ENCODE results near the gene KDSR.

KDSR gene, protein sequence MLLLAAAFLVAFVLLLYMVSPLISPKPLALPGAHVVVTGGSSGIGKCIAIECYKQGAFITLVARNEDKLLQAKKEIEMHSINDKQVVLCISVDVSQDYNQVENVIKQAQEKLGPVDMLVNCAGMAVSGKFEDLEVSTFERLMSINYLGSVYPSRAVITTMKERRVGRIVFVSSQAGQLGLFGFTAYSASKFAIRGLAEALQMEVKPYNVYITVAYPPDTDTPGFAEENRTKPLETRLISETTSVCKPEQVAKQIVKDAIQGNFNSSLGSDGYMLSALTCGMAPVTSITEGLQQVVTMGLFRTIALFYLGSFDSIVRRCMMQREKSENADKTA

DNA sequence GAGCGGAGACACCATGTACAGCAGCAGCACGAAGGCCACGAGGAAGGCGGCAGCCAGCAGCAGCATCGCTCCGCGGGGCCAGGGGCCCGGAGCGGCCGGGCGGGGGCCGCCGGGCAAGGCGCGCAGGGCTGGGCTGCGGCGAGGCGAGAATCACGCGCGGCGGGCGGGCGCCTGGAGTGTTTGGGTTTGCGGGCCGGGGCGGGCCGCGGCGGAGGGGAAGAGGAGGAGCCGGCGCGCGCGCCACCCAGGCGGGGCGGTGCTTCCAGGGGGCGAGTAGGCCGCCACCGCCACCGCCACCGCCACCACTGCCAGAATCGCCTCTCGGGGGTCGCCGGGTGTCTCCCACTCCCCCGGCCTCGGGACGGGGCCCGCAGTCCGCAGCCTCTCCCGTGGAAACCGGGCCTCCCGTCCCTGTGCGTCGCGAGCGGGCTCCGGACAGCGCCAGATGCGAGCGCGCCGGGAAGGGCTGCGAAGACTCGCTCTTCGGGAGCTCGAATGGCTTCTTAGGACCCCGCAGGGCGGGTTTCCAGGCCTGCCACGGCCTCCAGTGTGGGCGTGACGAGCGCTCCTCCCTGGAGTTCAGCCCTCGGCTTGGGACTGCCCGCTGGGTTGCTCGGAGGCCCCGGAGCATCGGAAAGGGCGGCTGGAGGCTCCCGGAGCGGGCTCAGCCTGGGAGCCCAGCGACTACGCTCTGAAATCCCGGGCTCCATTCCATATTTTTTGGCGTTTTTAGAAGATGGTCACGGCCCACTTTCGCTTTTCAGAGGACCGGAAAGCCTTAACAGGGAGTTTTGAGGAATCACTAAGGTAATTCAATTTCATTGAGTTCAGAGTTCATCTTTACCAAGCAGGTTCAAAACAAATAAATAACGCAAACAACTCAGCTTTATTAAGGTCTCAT is at the start of gene KDSR:
Gene KDSR, minus strand, starts transcription at position 154 of the 901 bp plus-strand sequence. Its CDS starts 88 bp downstream, at position 66.
- FAIRE-seq = peak; percentile 94

DNA sequence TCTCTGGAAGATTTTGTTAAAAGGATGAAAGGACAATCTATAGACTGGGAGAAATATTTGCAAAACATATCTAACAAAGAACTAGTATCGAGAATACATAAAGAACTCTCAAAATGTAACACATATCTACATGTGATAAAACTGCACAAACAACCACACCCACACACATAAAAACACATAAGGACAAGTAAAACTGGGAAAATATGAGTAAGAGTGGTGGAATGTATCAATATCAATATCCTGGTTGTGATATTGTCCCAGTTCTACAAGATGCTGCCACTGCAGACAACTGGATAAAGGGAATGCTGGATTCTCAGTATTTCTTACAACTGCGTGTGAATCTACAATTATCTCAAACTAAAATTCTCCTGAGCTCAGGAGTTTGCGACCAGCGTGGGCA is 45.9 kb upstream of the KDSR start:
- no peak for FAIRE-seq

DNA sequence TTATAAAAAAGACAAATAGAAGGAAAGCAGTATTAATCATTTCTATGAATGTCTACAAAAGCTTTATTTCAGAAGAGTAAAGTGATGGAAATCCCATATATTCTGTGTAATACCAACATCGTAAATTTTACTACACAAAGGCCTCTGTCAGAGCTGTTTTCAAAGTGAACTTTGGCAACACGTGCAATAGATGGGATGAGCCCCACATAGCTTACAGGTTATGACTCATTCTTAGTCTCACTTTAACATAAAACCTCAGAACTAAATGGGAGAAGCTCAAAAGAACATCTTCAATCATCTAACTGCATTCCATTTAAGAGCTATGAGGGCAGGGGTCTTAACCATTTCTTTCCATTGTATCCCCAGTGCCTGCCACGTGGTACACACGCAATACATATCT is 43.8 kb upstream of the KDSR start:
- no peak for FAIRE-seq

DNA sequence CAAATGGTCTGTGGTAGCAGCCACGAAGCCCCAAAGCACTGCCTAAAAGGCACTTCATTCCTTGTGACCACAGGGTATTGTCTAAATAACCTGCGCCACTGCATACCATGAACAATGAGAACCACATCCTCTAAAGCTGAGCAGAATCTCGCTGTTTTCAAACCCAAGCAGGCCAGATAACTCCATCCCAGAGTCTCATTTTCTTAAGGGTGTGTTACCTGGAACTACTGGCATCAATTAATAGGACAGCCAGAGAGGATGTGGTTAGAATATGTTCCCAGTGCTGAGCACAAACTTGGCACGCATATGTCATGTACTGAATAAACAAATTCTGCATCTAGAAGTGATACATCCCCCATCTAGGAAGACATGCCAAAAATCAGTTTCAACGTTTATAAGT is 42.3 kb upstream of the KDSR start:
- no peak for FAIRE-seq

DNA sequence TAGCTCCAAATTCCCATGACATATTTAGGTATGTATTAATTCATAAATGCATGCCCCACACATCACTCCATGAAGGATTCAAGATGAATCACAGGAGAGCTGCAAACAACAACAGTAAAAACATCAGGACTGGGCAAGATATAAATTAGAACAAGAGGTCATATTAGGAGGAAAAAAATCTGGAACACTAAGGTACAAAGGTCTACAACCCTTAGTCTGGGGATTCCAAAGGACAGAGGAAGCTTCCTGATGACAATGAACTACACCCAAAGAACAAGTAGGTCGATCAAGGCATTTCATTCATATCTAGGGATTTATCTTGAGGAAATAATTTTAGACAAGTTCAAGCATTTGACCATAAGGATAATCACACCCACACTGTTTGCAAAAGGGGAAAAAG is 40.7 kb upstream of the KDSR start:
- no peak for FAIRE-seq

DNA sequence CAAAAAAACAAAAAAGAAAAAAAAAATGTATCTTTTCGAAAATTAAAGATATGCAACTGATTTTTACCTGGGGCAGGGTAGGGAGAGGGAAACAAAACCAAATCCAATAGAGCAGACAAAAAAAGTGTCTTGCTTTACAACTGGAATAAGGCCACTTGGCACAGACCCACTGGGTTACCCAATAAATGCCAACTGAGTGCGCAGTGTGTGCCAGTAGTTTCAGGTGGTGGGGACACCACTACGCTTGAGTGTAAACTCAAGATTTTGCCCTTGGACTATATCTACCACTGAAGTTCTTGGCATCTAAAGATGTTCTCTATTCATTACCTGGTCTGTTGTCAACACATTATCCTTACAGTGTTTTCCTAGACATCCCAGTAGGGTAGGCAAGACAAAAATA is 39.0 kb upstream of the KDSR start:
- no peak for FAIRE-seq

DNA sequence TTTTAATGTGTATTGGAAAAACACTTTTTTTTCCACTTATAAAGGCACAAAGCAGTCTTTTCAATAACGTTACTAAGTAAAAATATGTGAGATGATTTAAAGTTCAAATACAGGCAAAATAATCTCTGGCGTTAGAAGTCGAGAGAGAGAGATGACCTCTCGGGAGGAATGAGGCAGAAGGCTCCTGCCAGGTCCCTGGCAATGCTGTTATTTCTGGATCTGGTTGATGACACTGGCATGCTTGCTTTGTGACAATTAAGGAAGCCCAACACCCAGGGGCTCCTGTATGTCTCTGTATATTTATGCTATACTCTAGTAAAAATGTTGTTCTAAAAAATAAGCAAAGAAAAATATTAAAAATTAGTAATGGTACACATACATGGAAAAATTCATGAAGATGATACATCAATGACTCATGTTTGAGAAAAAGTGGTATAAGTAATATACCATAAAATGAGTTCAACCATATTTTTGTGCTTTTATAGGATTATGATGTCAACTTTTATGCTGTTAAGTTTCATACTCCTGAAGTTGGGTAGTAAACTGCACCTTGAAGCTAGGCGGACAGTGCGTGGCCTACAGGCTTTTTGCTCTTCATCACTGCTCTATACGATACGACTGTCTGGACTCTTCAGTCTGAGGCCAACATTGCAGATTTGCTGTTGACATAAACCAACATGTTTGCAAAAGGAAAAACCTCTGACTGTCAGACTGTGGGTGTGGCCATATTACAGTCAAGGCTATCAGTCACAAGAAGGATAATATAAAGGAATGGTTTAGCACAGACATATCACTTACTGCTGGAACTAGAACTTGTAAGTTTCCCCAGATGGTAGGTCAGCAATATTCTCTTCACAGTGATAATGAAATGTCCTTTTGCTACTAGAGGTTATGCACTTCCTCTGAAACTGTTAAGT is 35.5 kb upstream of the KDSR start:
- no peak for FAIRE-seq

DNA sequence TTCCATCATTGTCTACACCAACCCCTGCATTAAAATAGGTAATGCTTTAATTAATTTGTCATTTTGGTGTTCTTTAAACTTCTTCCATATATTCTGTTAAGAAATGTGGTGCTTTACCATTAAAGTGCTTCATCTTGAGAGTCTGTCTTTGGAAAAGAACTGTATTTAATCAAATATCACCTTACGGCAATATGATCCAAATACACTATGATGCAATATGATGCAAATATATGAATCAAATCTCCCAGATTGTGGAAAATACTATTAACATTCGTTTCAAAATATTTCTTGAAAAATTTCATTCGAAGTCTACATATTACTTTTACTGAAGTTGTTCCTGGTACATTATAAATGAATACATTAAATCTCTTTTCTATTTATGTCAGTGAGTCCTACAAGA is 32.3 kb upstream of the KDSR start:
- FAIRE-seq = peak; percentile 68

DNA sequence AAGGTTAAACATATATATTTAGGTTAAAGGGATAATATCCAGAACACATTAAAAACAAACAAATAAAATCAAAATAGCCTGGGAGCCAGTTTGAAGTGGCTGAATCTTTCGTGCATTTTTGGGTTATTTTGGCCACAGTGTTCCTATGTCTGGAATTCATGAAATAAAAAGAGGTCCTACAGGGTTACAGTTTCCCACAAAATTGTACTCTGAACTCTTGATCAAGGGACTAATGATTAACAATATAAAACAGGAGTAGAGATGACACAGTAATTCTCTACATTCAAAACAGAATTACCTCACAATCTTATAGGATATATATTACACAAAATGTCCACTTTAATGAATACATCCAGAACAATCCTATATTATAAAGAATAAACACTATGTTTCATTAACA is 30.3 kb upstream of the KDSR start:
- no peak for FAIRE-seq

DNA sequence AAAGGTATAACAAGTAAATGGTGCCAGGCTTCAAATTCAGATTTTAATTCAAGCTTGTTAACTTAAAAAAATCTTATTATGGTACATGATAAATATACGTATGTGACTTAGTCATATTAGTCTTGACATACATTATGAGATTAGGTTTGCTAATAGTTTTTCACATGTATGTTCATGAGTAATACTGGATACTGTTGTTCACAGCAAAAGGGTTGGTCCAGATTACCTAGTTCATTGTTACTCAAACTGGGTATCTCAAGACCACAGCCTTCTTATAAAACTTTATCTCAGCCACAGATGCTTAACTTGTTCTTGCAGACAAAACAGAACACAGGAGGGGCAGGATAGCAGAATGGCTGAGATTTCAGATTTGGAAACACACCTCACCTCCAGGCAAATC is 28.5 kb upstream of the KDSR start:
- FAIRE-seq = no peak

DNA sequence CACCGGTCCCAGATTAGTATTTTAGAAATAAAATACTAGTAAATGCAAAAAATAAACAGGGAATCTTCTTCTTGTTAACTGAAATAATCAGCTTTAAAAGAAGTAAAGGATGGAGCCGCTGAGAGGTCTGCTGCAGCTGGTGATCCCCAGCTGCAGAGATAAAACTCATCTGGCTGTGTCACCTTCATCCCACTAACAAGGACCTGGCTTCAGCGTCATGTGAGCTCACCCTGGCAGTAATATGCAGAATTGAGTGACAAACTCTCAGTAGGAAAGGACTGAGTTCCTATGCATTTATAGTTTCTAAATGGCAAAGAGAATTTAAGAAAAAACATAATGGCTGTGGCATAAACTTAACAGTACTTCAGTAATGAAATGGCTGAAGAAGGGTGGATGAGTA is 27.9 kb upstream of the KDSR start:
- no peak for FAIRE-seq

DNA sequence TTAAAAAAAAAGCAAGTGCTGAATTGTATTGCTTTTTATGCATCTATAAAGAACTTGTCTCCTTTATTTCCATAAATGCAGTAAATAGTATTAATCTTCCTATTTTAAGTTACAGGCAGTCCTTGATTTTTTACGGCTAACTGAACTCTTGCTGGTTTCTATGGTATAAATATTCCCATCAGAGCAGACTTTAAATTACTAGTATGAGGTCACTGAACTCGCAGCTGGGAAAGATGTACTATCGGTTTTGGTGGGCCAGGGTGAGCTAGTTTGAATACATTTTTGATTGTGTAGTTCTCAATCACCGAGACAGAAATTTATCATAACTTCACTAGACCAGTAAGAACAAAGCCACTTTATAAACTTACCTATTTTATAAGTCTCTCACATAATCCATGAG is 20.9 kb upstream of the KDSR start:
- FAIRE-seq = no peak

DNA sequence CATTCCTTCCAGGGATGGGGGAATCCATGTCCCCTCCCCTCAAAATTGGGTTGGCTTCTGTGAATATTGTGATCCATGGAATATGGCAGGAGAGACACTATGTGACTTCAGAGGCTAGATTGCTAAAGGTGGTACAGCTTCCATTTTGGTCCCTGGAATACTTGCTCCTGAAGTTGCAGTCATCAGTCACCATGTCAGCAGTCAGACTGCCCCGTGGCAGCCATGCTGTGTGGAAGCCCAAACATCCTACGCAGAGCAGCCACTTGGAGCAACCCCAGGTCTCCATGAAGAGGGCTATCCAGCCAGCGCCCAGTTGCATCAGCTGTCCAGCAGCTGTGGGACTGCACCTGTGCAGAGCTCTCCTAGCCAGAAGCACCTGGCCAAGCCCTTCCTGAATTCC is 15.8 kb upstream of the KDSR start:
- FAIRE-seq = no peak

DNA sequence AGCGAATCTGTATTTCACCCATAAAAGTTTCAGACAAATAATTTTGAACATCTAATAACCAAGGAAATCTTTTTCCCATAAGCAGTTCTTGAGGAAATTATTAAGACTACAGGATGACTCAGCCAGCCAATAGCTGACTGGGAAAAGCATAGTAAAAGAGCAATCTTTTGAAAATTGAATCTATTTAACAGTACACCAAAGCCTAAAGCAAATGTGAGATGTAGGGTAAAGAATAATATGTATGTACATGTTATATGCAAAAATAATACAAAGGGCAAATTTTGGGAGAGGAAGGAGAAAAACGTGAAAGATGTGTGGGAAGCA is 12.6 kb upstream of the KDSR start:
- FAIRE-seq = no peak

DNA sequence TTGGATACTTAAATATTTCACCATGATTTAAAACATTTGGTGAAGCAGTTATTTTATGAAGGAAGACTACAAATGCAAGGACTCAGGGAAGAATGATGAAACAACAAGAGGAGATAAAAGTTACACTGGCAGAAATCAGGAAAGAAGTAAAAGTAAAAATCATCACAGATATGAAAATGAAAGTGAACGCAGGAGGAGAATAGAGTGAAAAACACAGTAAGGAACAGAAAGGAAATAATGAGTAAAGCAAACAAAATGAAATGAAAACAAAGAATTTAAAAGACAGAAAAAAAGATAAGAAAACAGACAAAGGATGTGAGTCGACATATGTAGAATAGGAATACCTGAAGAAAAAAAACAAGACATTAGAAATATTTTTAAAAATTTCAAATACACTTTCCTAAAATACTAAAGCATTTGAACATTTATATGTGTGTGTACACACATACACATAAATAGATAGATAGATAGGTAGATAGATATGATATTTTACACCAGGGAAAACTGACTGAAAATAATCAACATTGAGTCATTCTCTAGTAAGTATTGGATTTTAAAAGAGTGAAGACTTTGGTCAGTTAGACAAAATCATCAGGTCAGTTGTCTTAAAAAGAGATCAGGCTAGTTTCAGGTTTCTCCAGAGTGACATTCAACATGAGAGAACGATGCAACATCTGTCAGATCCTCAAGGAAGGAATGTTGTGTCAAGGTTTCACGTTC is 12.1 kb upstream of the KDSR start:
- peak; percentile 30 for FAIRE-seq

DNA sequence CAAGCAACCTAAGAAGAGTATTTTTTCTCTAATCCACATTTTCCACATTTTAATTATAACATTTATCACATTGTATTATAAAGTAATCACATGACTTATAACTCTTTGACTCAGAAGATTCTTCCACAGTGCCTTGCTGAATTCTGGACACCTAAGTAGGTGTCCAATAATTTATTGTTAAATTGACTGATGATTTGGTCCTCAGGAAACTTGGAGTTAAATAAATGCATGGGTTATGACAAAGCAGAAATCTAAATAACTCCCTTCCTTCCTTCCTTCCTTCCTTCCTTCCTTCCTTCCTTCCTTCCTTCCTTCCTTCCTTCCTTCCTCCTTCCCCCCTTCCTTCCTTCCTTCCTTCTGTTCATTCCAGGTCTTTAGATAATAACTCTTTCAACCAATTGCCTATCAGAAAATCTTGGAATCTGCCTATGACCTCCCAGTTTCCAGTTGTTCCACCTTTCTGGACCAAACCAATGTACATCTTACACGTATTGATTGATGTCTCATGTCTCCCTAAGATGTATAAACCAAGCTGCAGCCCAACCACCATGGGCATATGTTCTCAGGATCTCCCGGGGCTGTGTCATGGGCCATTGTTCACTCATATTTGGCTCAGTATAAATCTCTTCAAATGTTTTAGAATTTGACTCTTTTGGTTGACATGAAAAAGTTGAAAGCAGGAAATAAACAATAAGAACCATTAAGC is 10.4 kb upstream of the KDSR start:
- FAIRE-seq = no peak

DNA sequence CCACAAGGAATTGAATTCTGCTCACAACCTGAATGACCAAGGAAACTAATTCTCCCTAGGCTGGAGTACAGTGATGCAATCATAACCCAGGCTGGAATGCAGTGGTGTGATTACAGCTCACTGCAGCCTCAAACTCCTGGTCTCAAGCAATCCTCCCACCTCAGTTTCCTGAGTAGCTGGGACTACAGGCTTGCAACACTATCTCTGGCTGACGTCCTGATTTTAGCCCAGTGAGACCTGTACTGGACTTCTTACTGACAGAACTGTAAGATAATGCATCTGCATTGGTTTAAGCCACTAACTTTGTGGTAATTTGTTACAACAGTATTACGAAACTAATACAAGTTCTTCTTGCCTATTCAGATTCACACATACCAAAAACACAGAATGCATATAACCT is 9.5 kb upstream of the KDSR start:
- FAIRE-seq = no peak

DNA sequence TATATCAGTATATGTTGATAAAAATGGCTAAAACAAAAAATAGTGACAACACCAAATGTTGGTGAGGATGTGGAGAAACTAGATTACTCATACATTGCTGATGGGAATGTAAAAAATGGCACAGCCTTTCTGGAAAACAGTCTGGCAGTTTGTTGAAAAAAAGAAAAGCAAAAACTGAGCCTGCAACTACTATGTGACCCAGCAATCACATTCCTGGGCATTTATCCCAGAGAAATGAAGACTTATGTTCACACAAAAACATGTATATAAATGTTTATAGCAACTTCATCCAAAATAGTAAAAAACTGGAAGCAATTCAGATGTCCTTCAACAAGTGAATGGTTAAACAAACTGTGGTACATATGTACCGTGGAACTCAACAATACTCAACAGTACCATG is 7.5 kb upstream of the KDSR start:
- FAIRE-seq = no peak

DNA sequence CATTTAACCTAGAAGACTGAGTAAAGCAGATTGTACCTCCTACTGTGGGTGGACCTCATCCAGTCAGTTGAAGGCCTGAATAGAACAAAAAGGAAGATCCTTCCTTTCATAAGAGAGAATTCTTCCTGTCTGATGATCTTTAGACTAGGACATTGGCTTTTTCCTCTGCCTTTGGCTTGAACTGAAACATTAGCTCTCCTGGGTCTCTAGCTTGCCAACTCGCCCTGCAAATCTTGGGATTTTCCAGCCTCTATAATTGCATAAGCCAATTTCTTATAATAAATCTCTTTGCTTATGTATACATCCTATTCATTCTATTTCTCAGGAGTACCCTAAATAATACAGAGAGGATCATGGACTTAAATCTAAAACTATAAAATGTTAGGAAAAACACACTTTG is 6.2 kb upstream of the KDSR start:
- FAIRE-seq = no peak

DNA sequence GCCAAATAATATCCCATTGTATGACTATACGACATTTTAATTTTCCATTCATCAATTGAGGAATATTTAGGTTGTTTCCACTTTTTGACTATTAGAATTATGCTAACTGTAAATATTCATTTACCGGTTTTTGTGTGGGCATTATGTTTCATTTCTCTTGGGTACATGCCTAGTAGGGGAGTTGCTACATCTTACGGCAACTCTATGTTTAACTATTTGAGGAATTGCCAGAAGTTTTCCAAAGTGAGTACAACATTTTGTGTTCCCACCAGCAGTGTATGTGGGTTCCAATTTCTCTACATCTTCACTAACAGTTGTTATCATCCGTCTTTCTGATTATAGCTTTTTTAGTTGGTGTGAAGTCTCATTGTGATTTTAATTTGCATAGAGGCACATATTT is 1.6 kb upstream of the KDSR start:
- FAIRE-seq = no peak

DNA sequence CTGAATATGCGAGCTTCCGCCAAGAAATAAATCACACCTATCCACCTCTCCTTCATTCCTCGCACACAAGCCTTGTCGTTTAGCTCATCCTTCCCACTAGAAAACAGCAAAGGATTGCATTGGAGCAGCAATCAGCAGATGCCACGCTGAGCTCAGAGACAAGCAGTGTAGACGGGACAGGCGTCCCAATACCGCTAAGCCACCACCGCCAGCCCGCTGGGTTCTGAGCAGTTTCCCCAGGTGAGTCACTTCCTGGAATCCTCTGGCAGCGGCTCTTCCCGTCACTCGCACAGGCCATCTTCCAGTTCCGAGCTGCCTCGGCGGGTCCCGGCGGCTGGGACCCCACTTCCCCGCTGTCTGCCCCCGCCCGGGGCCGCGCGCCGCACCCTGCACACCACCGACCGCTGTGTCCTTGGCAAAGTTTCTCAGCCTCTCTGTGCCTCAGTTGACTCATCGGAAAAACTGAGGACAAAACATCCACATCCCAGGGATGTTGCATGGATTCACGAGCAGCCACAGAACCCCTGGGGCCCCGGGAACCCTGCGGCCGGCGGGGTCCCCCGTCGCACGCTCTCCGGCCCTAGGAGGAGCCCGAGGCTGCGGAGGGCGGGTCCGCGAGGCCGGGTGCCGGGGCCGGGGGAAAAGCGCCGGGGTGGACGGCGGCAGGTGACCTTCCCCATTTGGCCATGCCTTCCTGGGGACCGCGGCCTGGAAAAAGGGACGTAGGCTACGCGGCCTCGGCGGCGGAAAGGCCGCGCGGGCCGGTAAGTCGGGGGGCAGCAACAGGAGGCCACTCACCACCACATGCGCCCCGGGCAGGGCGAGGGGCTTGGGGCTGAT is 573 bp downstream of the KDSR start:
- no peak for FAIRE-seq

All from G401.6 (cell line).